Neural cell (in vitro differentiated cells): ENCODE results near the gene COX15. TPM values are rescaled to one million over a fixed set of nuclear protein-coding genes. Genes with fewer than 3 reads are reported as not detected.

ENCODE experiments used
- H2AFZ ChIP-seq: fragments of 200-600, 300-800 bp; sonication (generic), shearing (Covaris generic); 2 replicates; pipeline ENCODE4 v1.6.0; 2014; ENCODE audit warnings: low read depth, mild to moderate bottlenecking, antibody characterized with exemption, low read length, moderate library complexity
- H3F3A ChIP-seq: fragments of 200-600 bp; shearing (Covaris generic); 2 replicates; pipeline ENCODE4 v1.6.1; 2016; ENCODE audit warnings: mild to moderate bottlenecking, moderate library complexity, mixed read lengths, antibody characterized with exemption, low read length; ENCODE audit not compliant: insufficient read depth, poor library complexity, severe bottlenecking
- H3K27ac ChIP-seq: fragments of 200-600, 300-800 bp; sonication (generic), shearing (Covaris generic); 2 replicates; pipeline ENCODE4 v1.5.1; 2014; ENCODE audit warnings: mild to moderate bottlenecking, low read length, moderate library complexity
- H3K27me3 ChIP-seq: fragments of 300-800, 200-600 bp; sonication (generic), shearing (Covaris generic); 2 replicates; pipeline ENCODE4 v1.6.0; 2014; ENCODE audit warnings: mild to moderate bottlenecking, low read depth, low read length, moderate library complexity; ENCODE audit not compliant: insufficient read depth
- H3K36me3 ChIP-seq: fragments of 300-800, 200-600 bp; sonication (generic), shearing (Covaris generic); 2 replicates; pipeline ENCODE4 v1.5.1; 2014; ENCODE audit warnings: mild to moderate bottlenecking, antibody characterized with exemption, low read length, moderate library complexity; ENCODE audit not compliant: insufficient read depth
- H3K4me2 ChIP-seq: fragments of 300-800, 200-600 bp; sonication (generic), shearing (Covaris generic); 2 replicates; pipeline ENCODE4 v1.6.0; 2014; ENCODE audit warnings: mild to moderate bottlenecking, low read length
- H3K4me3 ChIP-seq: fragments of 300-800, 200-600 bp; sonication (generic), shearing (Covaris generic); 2 replicates; pipeline ENCODE4 v1.5.1; 2014; ENCODE audit warnings: mild to moderate bottlenecking, low read length, moderate library complexity
- H3K79me2 ChIP-seq: fragments of 200-600 bp; shearing (Covaris generic); replicated peaks from 2 replicates; pipeline ENCODE4 v1.6.0; 2014; ENCODE audit warnings: mild to moderate bottlenecking, low read length, moderate library complexity; ENCODE audit not compliant: insufficient read depth
- H3K9ac ChIP-seq: fragments of 300-800, 200-600 bp; sonication (generic), shearing (Covaris generic); 2 replicates; pipeline ENCODE4 v1.6.1; 2016; ENCODE audit warnings: mild to moderate bottlenecking, low read length, mixed read lengths
- H3K9me2 ChIP-seq: fragments of 200-600 bp; shearing (Covaris generic); 2 replicates; pipeline ENCODE4 v1.6.1; 2016; ENCODE audit warnings: mild to moderate bottlenecking, low read length, mixed read lengths; ENCODE audit not compliant: insufficient read depth
- H3K9me3 ChIP-seq: fragments of 200-600, 300-800 bp; sonication (generic), shearing (Covaris generic); 2 replicates; pipeline ENCODE4 v1.6.1; 2016; ENCODE audit warnings: mild to moderate bottlenecking, mixed run types, low read length, moderate library complexity, mixed read lengths
- H4K20me1 ChIP-seq: fragments of 200-600 bp; shearing (Covaris generic); 2 replicates; pipeline ENCODE4 v1.6.1; 2016; ENCODE audit warnings: mild to moderate bottlenecking, mixed run types; ENCODE audit not compliant: insufficient read depth
- CTCF ChIP-seq: fragments of 450-650 bp; IDR thresholded peaks from 2 replicates; pipeline ENCODE4 v1.5.1; 2014; ENCODE audit warnings: antibody characterized with exemption, mild to moderate bottlenecking, moderate library complexity; ENCODE audit not compliant: poor library complexity, severe bottlenecking
- EP300 ChIP-seq: fragments of 450-650 bp; conservative IDR thresholded peaks from 2 replicates; pipeline ENCODE4 v1.6.1; 2014; ENCODE audit warnings: antibody characterized with exemption, mild to moderate bottlenecking, moderate library complexity; ENCODE audit not compliant: poor library complexity, severe bottlenecking
- EZH2 ChIP-seq: fragments of 200-600, 300-800 bp; shearing (Covaris generic), sonication (generic); IDR thresholded peaks from 2 replicates; pipeline ENCODE4 v1.6.1; 2014; ENCODE audit warnings: antibody characterized with exemption, low read length, borderline replicate concordance, mild to moderate bottlenecking; ENCODE audit not compliant: insufficient read depth, poor library complexity, severe bottlenecking
- MXI1 ChIP-seq: fragments of 450-650 bp; conservative IDR thresholded peaks from 2 replicates; pipeline ENCODE4 v1.6.1; 2014; ENCODE audit warnings: antibody characterized with exemption, mild to moderate bottlenecking; ENCODE audit not compliant: poor library complexity, severe bottlenecking
- POLR2AphosphoS5 ChIP-seq: IDR thresholded peaks from 2 replicates; pipeline ENCODE4 v1.6.1; 2012
- RAD21 ChIP-seq: fragments of 450-650 bp; conservative IDR thresholded peaks from 2 replicates; pipeline ENCODE4 v1.6.1; 2014; ENCODE audit warnings: antibody characterized with exemption, mild to moderate bottlenecking, moderate library complexity
- REST ChIP-seq: IDR thresholded peaks from 2 replicates; pipeline ENCODE4 v1.6.1; 2012; ENCODE audit warnings: borderline replicate concordance
- SMC3 ChIP-seq: fragments of 450-650 bp; conservative IDR thresholded peaks from 2 replicates; pipeline ENCODE4 v1.6.1; 2014; ENCODE audit warnings: antibody characterized with exemption, mild to moderate bottlenecking, moderate library complexity; ENCODE audit not compliant: poor library complexity
- TAF1 ChIP-seq: IDR thresholded peaks from 2 replicates; pipeline ENCODE4 v1.6.1; 2012; ENCODE audit warnings: low read depth
- polyA plus RNA-seq: library from polyadenylated mRNA; depleted of rRNA; stranded (reverse); fragments of >200 nt; gene quantifications from 2 replicates; pipeline ENCODE4 v1.2.3, GENCODE V29; 2014

COX15 gene
- polyA plus RNA-seq, 1 donor from 2014 or later, result 42.3 TPM

GRCh38 chr10:99700649-99701048, 31.3 kb downstream of the COX15 start:
- H3K27me3 ChIP-seq, result no peaks in the 10 kb centered on the region
- no peak for TF ChIP-seq RAD21
- TF ChIP-seq CTCF, result no peak
- no peaks in the 10 kb centered on the region for H3K9me2 ChIP-seq
- no peak overlapping the region for H2AFZ ChIP-seq
- no peaks in the 10 kb centered on the region for H4K20me1 ChIP-seq
- H3F3A ChIP-seq, result no peaks in the 10 kb centered on the region
- H3K36me3 ChIP-seq, result peaks cover 14% of the 10 kb centered on the region
- H3K9ac ChIP-seq, result no peak overlapping the region
- H3K4me3 ChIP-seq, result no peak overlapping the region
- no peaks in the 10 kb centered on the region for H3K79me2 ChIP-seq
- H3K27ac ChIP-seq, result no peak overlapping the region
- H3K9me3 ChIP-seq, result no peaks in the 10 kb centered on the region
- no peak overlapping the region for H3K4me2 ChIP-seq

GRCh38 chr10:99698504-99699080, 33.3 kb downstream of the COX15 start:
- TF ChIP-seq CTCF (no peak), EZH2 (no peak), MXI1 (no peak), RAD21 (no peak), SMC3 (no peak), REST (no peak), POLR2AphosphoS5 (no peak), EP300 (no peak), TAF1 (no peak)
- no peaks in the 10 kb centered on the region for H3K79me2 ChIP-seq
- no peaks in the 10 kb centered on the region for H3K9me2 ChIP-seq
- no peak overlapping the region for H3K4me3 ChIP-seq
- H4K20me1 ChIP-seq, result no peaks in the 10 kb centered on the region
- no peaks in the 10 kb centered on the region for H3F3A ChIP-seq
- H3K27ac ChIP-seq, result no peak overlapping the region
- H2AFZ ChIP-seq, result no peak overlapping the region
- H3K4me2 ChIP-seq, result no peak overlapping the region
- H3K36me3 ChIP-seq, result peaks cover 14% of the 10 kb centered on the region
- H3K9ac ChIP-seq, result no peak overlapping the region
- no peaks in the 10 kb centered on the region for H3K9me3 ChIP-seq
- H3K27me3 ChIP-seq, result no peaks in the 10 kb centered on the region
